HEK293T (cell line): ENCODE data around the gene SLC27A6.

ENCODE experiments used
- CTCF ChIA-PET: fragments of 350-600 bp; formaldehyde crosslinking; extraction: SDS; loops from one replicate; lab custom pipeline; 2021; ENCODE audit warnings: antibody characterized with exemption, inconsistent platforms; lab: Yijun Ruan, JAX
- POLR2A ChIA-PET: fragments of 350-600 bp; formaldehyde crosslinking; extraction: SDS; loops from one replicate; lab custom pipeline; 2020; ENCODE audit warnings: antibody characterized with exemption, inconsistent platforms; lab: Yijun Ruan, JAX
- DNase-seq: peaks from one replicate; pipeline ENCODE4 v3.0.0; 2012; ENCODE audit warnings: mixed read lengths; ENCODE audit errors: extremely low spot score
- ARNT ChIP-seq: fragments of 450-650 bp; IDR thresholded peaks from 2 replicates; pipeline ENCODE4 v1.6.1; 2017; ENCODE audit warnings: mild to moderate bottlenecking
- BHLHE40 ChIP-seq: fragments of 450-650 bp; IDR thresholded peaks from 2 replicates; pipeline ENCODE4 v1.6.1; 2016; ENCODE audit warnings: mild to moderate bottlenecking, moderate library complexity, borderline replicate concordance
- CTBP1 ChIP-seq: fragments of 450-650 bp; IDR thresholded peaks from 2 replicates; pipeline ENCODE4 v1.6.1; 2016; ENCODE audit warnings: borderline replicate concordance
- ELF4 ChIP-seq: fragments of 450-650 bp; IDR thresholded peaks from 2 replicates; pipeline ENCODE4 v1.6.1; 2017; ENCODE audit warnings: antibody characterized with exemption
- FOXA1 ChIP-seq: fragments of 450-650 bp; IDR thresholded peaks from 2 replicates; pipeline ENCODE4 v1.6.1; 2016; ENCODE audit warnings: mild to moderate bottlenecking
- FOXK2 ChIP-seq: fragments of 450-650 bp; IDR thresholded peaks from 2 replicates; pipeline ENCODE4 v1.6.1; 2016; ENCODE audit warnings: mild to moderate bottlenecking
- FOXM1 ChIP-seq: fragments of 450-650 bp; IDR thresholded peaks from 2 replicates; pipeline ENCODE4 v1.6.1; 2017; ENCODE audit warnings: mild to moderate bottlenecking, borderline replicate concordance
- HDGF ChIP-seq: fragments of 450-650 bp; IDR thresholded peaks from 2 replicates; pipeline ENCODE4 v1.6.1; 2017; ENCODE audit warnings: antibody characterized with exemption, borderline replicate concordance
- L3MBTL2 ChIP-seq: fragments of 450-650 bp; conservative IDR thresholded peaks from 2 replicates; pipeline ENCODE4 v1.6.1; 2016; ENCODE audit warnings: mild to moderate bottlenecking
- LEF1 ChIP-seq: fragments of 450-650 bp; IDR thresholded peaks from 2 replicates; pipeline ENCODE4 v1.6.1; 2017; ENCODE audit warnings: mild to moderate bottlenecking, borderline replicate concordance
- NFRKB ChIP-seq: fragments of 450-650 bp; IDR thresholded peaks from 2 replicates; pipeline ENCODE4 v1.6.1; 2016; ENCODE audit warnings: mild to moderate bottlenecking, moderate library complexity
- SP1 ChIP-seq: fragments of 450-650 bp; IDR thresholded peaks from 2 replicates; pipeline ENCODE4 v1.6.1; 2017
- SUZ12 ChIP-seq: fragments of 450-650 bp; IDR thresholded peaks from 2 replicates; pipeline ENCODE4 v1.6.1; 2016; ENCODE audit warnings: mild to moderate bottlenecking
- TARDBP ChIP-seq: fragments of 450-650 bp; IDR thresholded peaks from 2 replicates; pipeline ENCODE4 v1.6.1; 2016
- ZNF384 ChIP-seq: fragments of 450-650 bp; IDR thresholded peaks from 2 replicates; pipeline ENCODE4 v1.6.1; 2016
- TF ChIP-seq, protein P1 (sequence below): fragments of 450-650 bp; IDR thresholded peaks from 2 replicates; pipeline ENCODE4 v1.6.1; 2016

SLC27A6 gene

DNA sequence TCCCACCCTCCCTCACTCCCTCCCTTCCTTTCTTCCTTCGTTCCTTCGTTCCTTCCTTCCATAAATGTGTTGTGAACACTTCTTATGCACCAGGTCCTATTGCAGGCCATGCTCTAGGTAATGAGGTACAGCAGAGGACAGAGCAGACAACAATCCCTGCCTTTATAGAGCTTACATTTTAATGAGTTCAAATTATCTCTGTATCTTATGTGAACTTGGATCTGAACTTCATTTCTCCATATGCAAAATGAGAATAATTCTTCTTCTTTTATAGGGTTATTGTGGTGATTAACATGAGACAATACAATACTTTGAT, 37.2 kb downstream of the SLC27A6 start:
- ChIA-PET CTCF (no interaction called here), POLR2A (no interaction called here)
- DNase-seq = no peak
- TF ChIP-seq SUZ12 = no peak
- TF ChIP-seq FOXK2 = no peak

DNA sequence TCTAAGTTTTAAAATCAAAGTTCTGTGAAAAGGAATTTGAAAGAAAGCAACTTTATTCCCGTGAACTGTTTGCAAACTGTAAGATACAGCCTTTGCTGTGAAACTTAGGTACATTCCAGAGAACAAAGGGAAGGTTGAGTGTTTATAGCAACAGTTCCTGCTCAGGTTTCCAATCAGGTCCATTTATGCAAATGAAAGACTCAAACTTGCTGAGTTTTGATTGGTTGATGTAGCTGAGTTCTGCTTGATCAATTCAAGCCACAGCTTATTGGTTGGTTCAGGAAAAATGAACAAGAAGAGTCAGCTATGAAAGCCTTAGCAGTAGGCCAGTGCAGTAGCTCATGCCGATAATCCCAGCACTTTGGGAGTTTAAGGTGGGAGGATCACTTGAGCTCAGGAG, 37.9 kb downstream of the SLC27A6 start:
- TF ChIP-seq HDGF (no peak), SUZ12 (no peak), FOXM1 (no peak), ZNF384 (no peak), FOXK2 (no peak), ARNT (no peak), NFRKB (no peak), SP1 (no peak), TARDBP (no peak), FOXA1 (no peak), CTBP1 (no peak), BHLHE40 (no peak), LEF1 (no peak), ELF4 (no peak), L3MBTL2 (no peak)
- TF ChIP-seq, protein P1, sequence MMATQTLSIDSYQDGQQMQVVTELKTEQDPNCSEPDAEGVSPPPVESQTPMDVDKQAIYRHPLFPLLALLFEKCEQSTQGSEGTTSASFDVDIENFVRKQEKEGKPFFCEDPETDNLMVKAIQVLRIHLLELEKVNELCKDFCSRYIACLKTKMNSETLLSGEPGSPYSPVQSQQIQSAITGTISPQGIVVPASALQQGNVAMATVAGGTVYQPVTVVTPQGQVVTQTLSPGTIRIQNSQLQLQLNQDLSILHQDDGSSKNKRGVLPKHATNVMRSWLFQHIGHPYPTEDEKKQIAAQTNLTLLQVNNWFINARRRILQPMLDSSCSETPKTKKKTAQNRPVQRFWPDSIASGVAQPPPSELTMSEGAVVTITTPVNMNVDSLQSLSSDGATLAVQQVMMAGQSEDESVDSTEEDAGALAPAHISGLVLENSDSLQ = no peak
- ChIA-PET CTCF (no interaction called here), POLR2A (no interaction called here)
- no peak for DNase-seq

DNA sequence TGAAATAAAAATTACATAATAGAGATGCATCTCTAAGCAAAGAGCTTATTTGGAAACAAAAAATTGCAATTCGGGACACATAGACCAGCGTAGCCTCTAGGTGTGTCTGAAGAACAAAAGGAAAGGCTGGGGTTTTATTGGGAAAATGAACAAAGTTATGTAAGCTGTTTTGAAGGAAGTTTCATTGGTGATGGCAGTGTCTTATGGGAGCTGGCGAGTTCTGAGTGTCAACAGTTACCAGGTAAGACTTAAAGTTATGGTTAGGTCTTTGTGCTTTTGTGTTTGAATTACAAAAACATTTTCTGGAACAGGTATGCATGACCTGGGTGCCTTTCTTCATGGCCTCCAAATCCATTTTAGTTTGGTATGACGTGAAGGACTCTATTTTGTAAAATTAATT, 48.9 kb downstream of the SLC27A6 start:
- no peak for DNase-seq
- POLR2A ChIA-PET = no interaction called here
- TF ChIP-seq, protein P1 = no peak
- no peak for TF ChIP-seq L3MBTL2
- TF ChIP-seq LEF1 = no peak
- TF ChIP-seq TARDBP = no peak
- TF ChIP-seq ZNF384 = no peak
- no peak for TF ChIP-seq NFRKB
- no peak for TF ChIP-seq HDGF
- TF ChIP-seq SUZ12 = no peak
- TF ChIP-seq SP1 = no peak
- no peak for TF ChIP-seq ELF4
- no peak for TF ChIP-seq FOXA1
- TF ChIP-seq FOXM1 = no peak
- no peak for TF ChIP-seq ARNT
- no peak for TF ChIP-seq FOXK2
- no peak for TF ChIP-seq CTBP1
- TF ChIP-seq BHLHE40 = no peak
- CTCF ChIA-PET = no interaction called here

GRCh38 chr5:129018837-129019236, 53.5 kb downstream of the SLC27A6 start:
- ChIA-PET CTCF (no interaction called here), POLR2A (no interaction called here)
- DNase-seq = no peak
- TF ChIP-seq ELF4 (no peak), L3MBTL2 (no peak), ARNT (no peak)
- TF ChIP-seq, protein P1 = no peak

- ChIA-PET POLR2A (no interaction called here), CTCF (no interaction called here)
- no peak for DNase-seq
- TF ChIP-seq TARDBP = no peak
These were observed 54.2 kb downstream of the SLC27A6 start for GRCh38 chr5:129019401-129019908.

DNA sequence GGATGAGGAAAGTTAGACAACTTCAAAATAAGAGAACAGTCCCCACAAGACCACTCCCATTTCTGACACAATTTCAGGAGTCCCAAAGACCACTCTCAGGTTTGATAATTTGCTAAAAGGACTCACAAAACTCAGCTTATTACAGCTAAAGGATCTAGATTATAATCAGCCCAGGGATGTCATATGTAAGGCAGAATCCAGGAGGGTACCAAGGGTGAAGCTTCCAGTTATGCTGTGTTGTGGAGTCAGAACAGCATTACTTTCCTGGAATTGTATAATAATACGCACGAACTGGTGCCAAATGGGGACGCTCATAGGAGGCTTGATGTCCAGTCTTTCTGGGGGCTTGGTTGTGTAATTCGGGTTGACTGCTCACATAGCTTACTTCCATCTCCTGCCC, 55.4 kb downstream of the SLC27A6 start:
- ChIA-PET CTCF (no interaction called here), POLR2A (no interaction called here)
- DNase-seq = no peak
- TF ChIP-seq SUZ12 = no peak
- no peak for TF ChIP-seq BHLHE40
- TF ChIP-seq FOXK2 = no peak
- TF ChIP-seq FOXA1 = no peak
- no peak for TF ChIP-seq TARDBP

GRCh38 chr5:129021744-129022143, 56.5 kb downstream of the SLC27A6 start:
- ChIA-PET POLR2A (no interaction called here), CTCF (no interaction called here)
- TF ChIP-seq ELF4 (no peak), CTBP1 (no peak), SUZ12 (no peak), FOXK2 (no peak)
- no peak for DNase-seq

- ChIA-PET POLR2A (no interaction called here), CTCF (no interaction called here)
- no peak for DNase-seq
- TF ChIP-seq BHLHE40 (no peak), L3MBTL2 (no peak), HDGF (no peak), ARNT (no peak), FOXA1 (no peak), SUZ12 (no peak), SP1 (no peak)
These were observed 57.3 kb downstream of the SLC27A6 start for GRCh38 chr5:129022599-129022998.
